Measurements from ENCODE around the gene ZHX3.

Gene ZHX3

GRCh38 chr20:41317546-41318270 is at the start of gene ZHX3:
Gene ZHX3, minus strand, starts transcription at chr20:41317731. Its CDS starts 112,815 bp downstream, at chr20:41204916.
- FAIRE-seq, result no peak

- FAIRE-seq, result no peak
Measured at GRCh38 chr20:41367393-41367695, 49.8 kb upstream of the ZHX3 start.

- FAIRE-seq, result no peak
Measured at GRCh38 chr20:41366546-41367392, 49.2 kb upstream of the ZHX3 start, which contains the start of gene EMILIN3. Gene EMILIN3, minus strand, starts transcription at chr20:41366818. Its CDS starts 184 bp downstream, at chr20:41366634.

- FAIRE-seq, result no peak
Measured at GRCh38 chr20:41365777-41366545, 48.4 kb upstream of the ZHX3 start.

GRCh38 chr20:41364967-41365765 is 47.6 kb upstream of the ZHX3 start:
- no peak for FAIRE-seq

GRCh38 chr20:41364236-41364855 is 46.8 kb upstream of the ZHX3 start:
- FAIRE-seq, result no peak

- FAIRE-seq, result no peak
Measured at GRCh38 chr20:41363601-41364000, 46.1 kb upstream of the ZHX3 start.

- no peak for FAIRE-seq
Measured at GRCh38 chr20:41362748-41363140, 45.2 kb upstream of the ZHX3 start.

GRCh38 chr20:41361757-41362747 is 44.5 kb upstream of the ZHX3 start:
- FAIRE-seq, result no peak

GRCh38 chr20:41360831-41361756 is 43.6 kb upstream of the ZHX3 start:
- no peak for FAIRE-seq

- no peak for FAIRE-seq
Measured at GRCh38 chr20:41359541-41360011, 42.0 kb upstream of the ZHX3 start.

- FAIRE-seq, result no peak
Measured at GRCh38 chr20:41358717-41359116, 41.2 kb upstream of the ZHX3 start.

- FAIRE-seq, result no peak
Measured at GRCh38 chr20:41358230-41358629, 40.7 kb upstream of the ZHX3 start.

- FAIRE-seq, result no peak
Measured at GRCh38 chr20:41357424-41358163, 40.1 kb upstream of the ZHX3 start.

GRCh38 chr20:41356951-41357350 is 39.4 kb upstream of the ZHX3 start:
- no peak for FAIRE-seq

- FAIRE-seq, result no peak
Measured at GRCh38 chr20:41355598-41356203, 38.2 kb upstream of the ZHX3 start.

GRCh38 chr20:41355192-41355591 is 37.7 kb upstream of the ZHX3 start:
- no peak for FAIRE-seq

- no peak for FAIRE-seq
Measured at GRCh38 chr20:41353530-41353929, 36.0 kb upstream of the ZHX3 start.
